ENCODE measurements around the gene KRT81. TPM values are rescaled to one million over a fixed set of nuclear protein-coding genes. Genes with fewer than 3 reads are reported as not detected.

Gene KRT81
- polyA plus RNA-seq, 3 donors: not detected

GRCh38 chr12:52319097-52319496 lies 27.8 kb upstream of the KRT81 start:
- Histone ChIP-seq H3K27me3 (ENCODE audit: control insufficient read depth in 2 of 2, insufficient read depth in 2 of 2, low read length in 2 of 2) (peaks cover 0 to 12% of the 10 kb centered on the region in 2 donors), H3K36me3 (replicated peaks in 1 of 2; ENCODE audit: control insufficient read depth in 1 of 2, insufficient read depth in 2 of 2, low read length in 2 of 2) (no peaks in the 10 kb centered on the region), H3K9me3 (replicated peaks in 1 of 2; ENCODE audit: control insufficient read depth in 1 of 2, insufficient read depth in 1 of 2, low read length in 2 of 2) (no peaks in the 10 kb centered on the region), H3K4me3 (replicated peaks in 1 of 3; ENCODE audit: low read depth in 2 of 3, low read length in 3 of 3) (no peak overlapping the region), H4K20me1 (ENCODE audit: insufficient read depth, low read length) (no peaks in the 10 kb centered on the region), H3K27ac (ENCODE audit: low read depth in 1 of 2, low read length in 2 of 2) (no peak overlapping the region), H2AFZ (ENCODE audit: insufficient read depth, low read depth, low read length, poor library complexity, severe bottlenecking) (no peak overlapping the region), H3K4me1 (ENCODE audit: control insufficient read depth in 1 of 2, insufficient read depth in 2 of 2, low read length in 2 of 2) (no peaks in the 10 kb centered on the region), H3K79me2 (ENCODE audit: insufficient read depth, low read length) (no peaks in the 10 kb centered on the region), H3K4me2 (replicated peaks; ENCODE audit: extremely low read depth, low read length, poor library complexity, severe bottlenecking) (no peak overlapping the region), H3K9ac (ENCODE audit: insufficient read depth, low read length, poor library complexity, severe bottlenecking) (no peak overlapping the region)
- Mint-ChIP-seq H3K4me1 (no peaks in the 10 kb centered on the region), H3K9me3 (peaks cover 0 to 2% (median 0%) of the 10 kb centered on the region in 7 donors), H3K4me3 (no peak overlapping the region), H3K36me3 (no peaks in the 10 kb centered on the region), H3K27me3 (ENCODE audit: low read depth in 3 of 3) (peaks cover 18 to 48% (median 25%) of the 10 kb centered on the region in 3 donors), H3K27ac (no peak overlapping the region)
- TF ChIP-seq CTCF (IDR thresholded peaks at IDR 0.05): no peak
- 72% methylated on average over 10 of the region's 11 CpGs for WGBS (ENCODE audit: insufficient coverage)
- DNase-seq: no peak
- intact Hi-C loops (cut with micrococcal nuclease): no loop called here

DNA sequence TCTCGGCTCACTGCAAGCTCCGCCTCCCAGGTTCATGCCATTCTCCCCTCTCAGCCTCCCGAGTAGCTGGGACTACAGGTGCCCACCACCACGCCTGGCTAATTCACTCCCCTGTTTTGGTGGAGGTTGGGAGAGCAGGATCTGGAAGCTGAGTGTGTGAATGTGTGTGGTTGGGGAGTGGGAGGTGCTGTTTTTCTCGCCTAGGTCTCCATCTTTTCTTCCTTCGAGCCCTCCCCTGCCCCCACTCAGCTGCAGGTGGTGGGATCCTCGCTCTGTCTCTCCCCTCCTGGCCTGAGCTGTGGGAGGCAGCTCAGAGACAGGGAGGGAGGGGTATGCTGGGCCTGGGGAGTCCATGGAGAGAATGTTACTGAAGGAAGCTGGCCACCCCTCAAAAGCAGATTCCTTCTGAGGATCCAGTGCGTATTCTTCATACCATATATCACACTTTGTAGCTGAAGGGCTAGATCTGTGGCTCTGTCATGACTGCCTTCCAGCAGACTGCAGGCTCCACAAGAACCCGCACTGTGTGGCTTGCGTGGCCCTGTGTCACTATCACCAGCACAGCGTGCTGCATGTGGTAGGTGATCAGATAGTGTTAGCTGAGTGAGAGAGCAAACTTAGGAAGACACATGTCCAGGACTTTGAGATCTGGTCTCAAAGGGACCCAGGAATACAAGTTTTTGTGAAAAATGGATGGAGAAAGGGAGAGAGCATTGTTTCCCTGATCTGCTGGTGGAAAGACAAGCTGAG lies 27.1 kb upstream of the KRT81 start:
- Histone ChIP-seq H3K4me1 (ENCODE audit: control insufficient read depth in 1 of 2, insufficient read depth in 2 of 2, low read length in 2 of 2) (no peaks in the 10 kb centered on the region), H3K36me3 (replicated peaks in 1 of 2; ENCODE audit: control insufficient read depth in 1 of 2, insufficient read depth in 2 of 2, low read length in 2 of 2) (no peaks in the 10 kb centered on the region), H3K79me2 (ENCODE audit: insufficient read depth, low read length) (no peaks in the 10 kb centered on the region), H3K9me3 (replicated peaks in 1 of 2; ENCODE audit: control insufficient read depth in 1 of 2, insufficient read depth in 1 of 2, low read length in 2 of 2) (no peaks in the 10 kb centered on the region), H3K9ac (ENCODE audit: insufficient read depth, low read length, poor library complexity, severe bottlenecking) (no peak overlapping the region), H4K20me1 (ENCODE audit: insufficient read depth, low read length) (no peaks in the 10 kb centered on the region), H2AFZ (ENCODE audit: insufficient read depth, low read depth, low read length, poor library complexity, severe bottlenecking) (no peak overlapping the region), H3K27ac (ENCODE audit: low read depth in 1 of 2, low read length in 2 of 2) (no peak overlapping the region), H3K4me2 (replicated peaks; ENCODE audit: extremely low read depth, low read length, poor library complexity, severe bottlenecking) (no peak overlapping the region), H3K4me3 (replicated peaks in 1 of 3; ENCODE audit: low read depth in 2 of 3, low read length in 3 of 3) (no peak overlapping the region), H3K27me3 (ENCODE audit: control insufficient read depth in 2 of 2, insufficient read depth in 2 of 2, low read length in 2 of 2) (peaks cover 0 to 12% of the 10 kb centered on the region in 2 donors)
- Mint-ChIP-seq H3K9me3 (peaks cover 0 to 2% (median 0%) of the 10 kb centered on the region in 7 donors), H3K27ac (no peak overlapping the region), H3K36me3 (no peaks in the 10 kb centered on the region), H3K4me1 (no peaks in the 10 kb centered on the region), H3K4me3 (no peak overlapping the region), H3K27me3 (ENCODE audit: low read depth in 3 of 3) (peaks cover 19 to 49% (median 26%) of the 10 kb centered on the region in 3 donors)
- no peak for TF ChIP-seq CTCF (IDR thresholded peaks at IDR 0.05)
- intact Hi-C loops (cut with micrococcal nuclease): no loop called here
- 100% methylated on average over 3 of the region's 11 CpGs for WGBS (ENCODE audit: insufficient coverage)
- no peak for DNase-seq

Data from CD14-positive monocyte (primary cell).